Subcutaneous abdominal adipose tissue (tissue), 5 donors: ENCODE data around the gene MSH3.

Experiments
- H3K27ac ChIP-seq: one replicate; pipeline ENCODE4 v1.7.0; 2013; ENCODE audit warnings: low read depth, mild to moderate bottlenecking, inconsistent platforms, low read length, moderate library complexity
- H3K27me3 ChIP-seq, 5 donors: one replicate each; pipeline ENCODE4 v1.7.0; 2013; ENCODE audit warnings: low read length in 5 of 5, inconsistent platforms in 1 of 5; ENCODE audit not compliant: control insufficient read depth in 5 of 5, insufficient read depth in 4 of 5
- H3K36me3 ChIP-seq, 5 donors: one replicate each; pipeline ENCODE4 v1.7.0; 2013; ENCODE audit warnings: low read length in 5 of 5; ENCODE audit not compliant: control insufficient read depth in 5 of 5, insufficient read depth in 5 of 5
- H3K4me1 ChIP-seq, 5 donors: one replicate each; pipeline ENCODE4 v1.7.0; 2013; ENCODE audit warnings: low read length in 5 of 5, mild to moderate bottlenecking in 3 of 5, moderate library complexity in 1 of 5; ENCODE audit not compliant: control insufficient read depth in 5 of 5, insufficient read depth in 5 of 5
- H3K4me3 ChIP-seq, 5 donors: one replicate each; pipeline ENCODE4 v1.7.0; 2013; ENCODE audit warnings: low read length in 5 of 5, low read depth in 1 of 5
- H3K9ac ChIP-seq, 5 donors: one replicate each; pipeline ENCODE4 v1.7.0; 2013; ENCODE audit warnings: low read length in 5 of 5, mild to moderate bottlenecking in 4 of 5, moderate library complexity in 3 of 5
- H3K9me3 ChIP-seq, 5 donors: one replicate each; pipeline ENCODE4 v1.7.0; 2013; ENCODE audit warnings: low read length in 5 of 5; ENCODE audit not compliant: control insufficient read depth in 5 of 5
- donor health status: healthy.
- donor health status: healthy.
- donor health status: healthy.
- donor health status: healthy.
- donor health status: healthy.

MSH3 gene

DNA sequence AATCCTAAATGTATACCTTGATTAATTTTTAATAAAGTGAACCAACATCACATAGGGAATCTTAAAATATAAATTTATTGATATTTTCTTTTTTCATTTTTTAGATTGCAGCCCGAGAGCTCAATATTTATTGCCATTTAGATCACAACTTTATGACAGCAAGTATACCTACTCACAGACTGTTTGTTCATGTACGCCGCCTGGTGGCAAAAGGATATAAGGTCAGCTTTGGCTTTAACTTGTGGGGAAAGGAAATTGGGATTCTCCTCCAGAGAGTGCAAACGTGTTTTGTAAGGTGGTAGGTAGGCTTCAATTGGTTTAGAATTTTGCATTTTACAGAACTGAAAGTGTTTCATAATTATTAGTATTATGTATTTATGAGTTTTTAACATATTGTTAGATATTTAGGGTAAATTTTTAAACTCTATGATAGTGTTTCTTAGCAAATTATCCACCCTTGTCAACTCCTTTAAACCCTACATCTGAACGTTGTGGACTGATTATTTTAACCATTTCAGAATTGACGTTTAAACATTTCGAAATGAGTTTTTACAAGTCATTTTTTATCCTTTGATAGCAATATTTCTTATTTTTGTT is 17.8 kb downstream of the MSH3 start:
- Histone ChIP-seq H3K27me3 (no peaks in the 10 kb centered on the region), H3K9me3 (no peaks in the 10 kb centered on the region), H3K4me3 (no peak overlapping the region), H3K4me1 (peaks cover 0 to 30% (median 17%) of the 10 kb centered on the region in 5 donors), H3K36me3 (peaks cover 22 to 54% (median 33%) of the 10 kb centered on the region in 5 donors), H3K27ac (no peak overlapping the region), H3K9ac (no peak overlapping the region)

DNA sequence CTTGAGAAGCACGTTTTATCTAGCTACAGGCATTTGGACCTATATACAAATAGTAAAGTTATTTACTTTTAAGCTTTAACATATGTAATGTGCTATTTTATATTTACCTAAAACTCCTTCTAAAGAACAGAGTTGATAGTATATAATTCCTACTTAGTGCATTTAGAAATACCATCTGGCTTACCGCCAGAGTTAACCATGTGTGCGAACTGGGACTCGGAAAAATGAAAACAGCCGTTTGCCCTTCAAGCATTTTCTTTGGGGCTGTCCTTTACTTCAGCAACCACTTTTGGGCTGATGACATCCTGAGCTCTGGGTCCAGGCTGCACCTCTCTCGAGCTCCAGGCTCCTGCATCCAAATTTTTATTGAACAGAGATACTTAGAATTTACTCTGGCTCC is 22.3 kb downstream of the MSH3 start:
- H3K27me3 ChIP-seq, result no peaks in the 10 kb centered on the region
- peaks cover 0 to 2% (median 0%) of the 10 kb centered on the region in 5 donors for H3K4me1 ChIP-seq
- no peak overlapping the region for H3K9ac ChIP-seq
- H3K27ac ChIP-seq, result no peak overlapping the region
- peaks cover 27 to 54% (median 44%) of the 10 kb centered on the region in 5 donors for H3K36me3 ChIP-seq
- no peak overlapping the region for H3K4me3 ChIP-seq
- H3K9me3 ChIP-seq, result no peaks in the 10 kb centered on the region

DNA sequence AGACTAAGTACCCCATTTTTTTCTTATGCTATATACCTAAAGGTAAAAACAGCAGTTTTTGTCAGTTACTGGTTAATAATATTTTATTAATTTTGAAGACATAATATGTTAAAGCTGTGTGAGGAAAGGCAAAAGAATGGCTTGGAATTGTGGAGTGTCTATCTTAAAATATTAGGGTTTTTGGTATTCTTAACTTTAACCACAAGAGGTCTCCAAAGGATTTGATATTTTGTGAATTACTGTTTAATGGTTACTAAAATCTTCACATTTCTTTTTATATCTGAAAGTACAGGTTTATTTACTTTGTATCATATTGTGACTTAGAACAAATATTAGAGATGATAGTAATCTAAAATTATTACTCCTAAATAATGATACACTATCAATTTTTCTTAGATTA is 32.3 kb downstream of the MSH3 start:
- H3K4me3 ChIP-seq, result no peak overlapping the region
- H3K4me1 ChIP-seq, result peaks cover 0 to 3% (median 0%) of the 10 kb centered on the region in 5 donors
- H3K27me3 ChIP-seq, result no peaks in the 10 kb centered on the region
- H3K27ac ChIP-seq, result no peak overlapping the region
- no peak overlapping the region for H3K9ac ChIP-seq
- H3K9me3 ChIP-seq, result no peaks in the 10 kb centered on the region
- H3K36me3 ChIP-seq, result peaks cover 0 to 28% (median 0%) of the 10 kb centered on the region in 5 donors

DNA sequence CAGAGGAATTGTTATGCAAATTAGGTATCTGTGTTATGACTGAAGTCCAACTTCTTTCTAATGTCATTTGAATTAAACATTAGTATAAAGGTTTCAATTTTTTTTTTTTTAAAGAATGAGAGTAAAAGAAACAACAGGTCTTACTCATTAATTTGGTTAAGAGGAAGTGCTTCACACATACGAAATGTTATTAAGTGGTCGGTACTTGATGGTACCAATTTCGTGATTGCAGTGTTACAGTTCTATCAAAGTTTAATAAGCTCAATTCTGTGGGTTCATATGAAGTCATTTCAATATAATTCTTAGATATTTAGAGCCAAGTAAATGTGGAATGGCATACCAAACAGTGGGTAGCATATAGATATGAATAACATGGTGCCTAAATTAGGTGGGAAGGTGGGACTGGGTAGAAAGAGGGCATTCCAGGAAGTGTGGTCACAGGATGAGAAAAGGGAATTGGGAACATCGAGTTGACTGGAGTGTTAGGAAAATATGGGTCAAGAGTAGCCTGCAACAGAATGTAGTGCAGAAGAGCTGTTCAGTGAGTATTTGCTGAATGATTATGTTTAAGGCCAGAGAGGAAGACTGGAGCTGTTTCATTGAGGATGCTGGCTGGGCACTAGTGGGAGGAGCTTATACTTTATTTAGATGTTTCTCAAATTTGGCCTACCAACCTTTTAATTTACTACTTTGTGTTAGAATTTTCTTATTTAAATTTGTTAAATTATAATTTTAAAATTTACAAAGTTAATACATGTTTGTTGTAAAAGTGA is 34.4 kb downstream of the MSH3 start:
- peaks cover 0 to 20% (median 2%) of the 10 kb centered on the region in 5 donors for H3K36me3 ChIP-seq
- H3K4me3 ChIP-seq, result no peak overlapping the region
- H3K9me3 ChIP-seq, result no peaks in the 10 kb centered on the region
- H3K4me1 ChIP-seq, result peaks cover 0 to 3% (median 0%) of the 10 kb centered on the region in 5 donors
- H3K27me3 ChIP-seq, result no peaks in the 10 kb centered on the region
- no peak overlapping the region for H3K9ac ChIP-seq
- H3K27ac ChIP-seq, result no peak overlapping the region

DNA sequence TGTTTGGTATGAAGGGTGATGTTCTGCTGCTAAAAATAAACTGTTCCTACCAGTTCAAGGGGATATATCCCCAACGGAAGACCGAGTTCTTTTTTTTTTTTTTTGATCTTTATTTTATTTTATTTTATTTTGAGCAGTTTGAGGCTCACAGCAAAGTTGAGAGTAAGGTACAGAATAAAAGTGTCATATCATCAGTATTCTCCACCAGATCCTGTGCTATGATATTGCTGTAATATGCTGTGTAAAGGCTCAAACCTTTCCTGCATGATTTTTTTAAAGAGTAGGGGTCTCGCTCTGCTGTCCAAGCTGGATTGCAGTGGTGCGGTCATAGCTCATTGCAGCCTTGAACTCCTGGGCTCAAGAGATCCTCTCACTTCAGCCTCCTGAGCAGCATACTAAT is 35.2 kb downstream of the MSH3 start:
- no peak overlapping the region for H3K4me3 ChIP-seq
- H3K9me3 ChIP-seq, result no peaks in the 10 kb centered on the region
- no peak overlapping the region for H3K27ac ChIP-seq
- no peaks in the 10 kb centered on the region for H3K27me3 ChIP-seq
- peaks cover 0 to 16% (median 3%) of the 10 kb centered on the region in 5 donors for H3K36me3 ChIP-seq
- peaks cover 0 to 3% (median 0%) of the 10 kb centered on the region in 5 donors for H3K4me1 ChIP-seq
- H3K9ac ChIP-seq, result no peak overlapping the region

GRCh38 chr5:80695666-80696065 is 41.2 kb downstream of the MSH3 start:
- H3K9me3 ChIP-seq, result no peaks in the 10 kb centered on the region
- no peak overlapping the region for H3K27ac ChIP-seq
- no peak overlapping the region for H3K4me3 ChIP-seq
- H3K4me1 ChIP-seq, result no peaks in the 10 kb centered on the region
- no peak overlapping the region for H3K9ac ChIP-seq
- peaks cover 2 to 21% (median 9%) of the 10 kb centered on the region in 5 donors for H3K36me3 ChIP-seq
- no peaks in the 10 kb centered on the region for H3K27me3 ChIP-seq

DNA sequence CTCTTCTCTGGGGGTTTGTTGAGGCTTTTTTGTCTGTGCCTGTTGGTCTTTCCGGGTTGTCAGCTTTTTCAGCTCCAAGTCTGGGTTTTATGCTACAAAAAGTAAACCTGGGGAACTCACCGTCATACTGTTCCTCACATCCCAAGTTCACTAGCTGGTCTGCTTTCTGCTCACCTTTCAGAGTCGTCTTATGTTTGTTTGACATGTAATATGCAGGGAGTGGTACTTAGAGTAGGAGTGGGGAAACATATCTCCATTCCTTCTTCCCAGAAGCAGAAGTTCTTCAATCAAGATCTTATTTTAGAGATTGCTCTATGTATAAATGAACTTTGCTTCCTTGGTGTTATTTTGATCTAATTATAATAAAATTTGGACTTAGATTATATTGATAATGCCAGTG is 42.0 kb downstream of the MSH3 start:
- H3K4me1 ChIP-seq, result no peaks in the 10 kb centered on the region

DNA sequence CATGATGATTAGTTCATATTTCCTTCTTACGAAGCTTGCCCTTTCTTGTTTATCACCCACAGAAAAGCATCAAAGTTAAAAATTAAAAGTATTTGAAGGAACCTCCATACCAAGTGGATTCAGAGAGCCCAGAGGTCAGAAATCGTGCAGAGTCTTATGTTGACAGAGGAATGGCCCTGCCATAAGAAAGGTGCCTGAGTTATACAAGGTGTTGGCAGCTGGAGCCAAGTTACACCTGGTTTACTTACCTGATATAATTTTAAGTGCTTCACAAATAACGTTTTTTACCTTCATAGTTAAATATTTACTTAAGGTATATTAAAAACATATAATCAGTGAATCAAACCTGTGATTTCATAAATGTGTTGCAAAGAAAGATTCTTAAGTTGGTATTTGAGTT is 42.6 kb downstream of the MSH3 start:
- Histone ChIP-seq H3K27me3 (no peaks in the 10 kb centered on the region), H3K27ac (no peak overlapping the region), H3K4me1 (no peaks in the 10 kb centered on the region), H3K4me3 (no peak overlapping the region), H3K9ac (no peak overlapping the region), H3K36me3 (peaks cover 6 to 26% (median 11%) of the 10 kb centered on the region in 5 donors), H3K9me3 (no peaks in the 10 kb centered on the region)

More for the DNA sequence above, 42.0 kb downstream of the MSH3 start:
- Histone ChIP-seq H3K27ac (no peak overlapping the region), H3K36me3 (peaks cover 5 to 25% (median 9%) of the 10 kb centered on the region in 5 donors), H3K4me3 (no peak overlapping the region), H3K9me3 (no peaks in the 10 kb centered on the region), H3K27me3 (no peaks in the 10 kb centered on the region), H3K9ac (no peak overlapping the region)

DNA sequence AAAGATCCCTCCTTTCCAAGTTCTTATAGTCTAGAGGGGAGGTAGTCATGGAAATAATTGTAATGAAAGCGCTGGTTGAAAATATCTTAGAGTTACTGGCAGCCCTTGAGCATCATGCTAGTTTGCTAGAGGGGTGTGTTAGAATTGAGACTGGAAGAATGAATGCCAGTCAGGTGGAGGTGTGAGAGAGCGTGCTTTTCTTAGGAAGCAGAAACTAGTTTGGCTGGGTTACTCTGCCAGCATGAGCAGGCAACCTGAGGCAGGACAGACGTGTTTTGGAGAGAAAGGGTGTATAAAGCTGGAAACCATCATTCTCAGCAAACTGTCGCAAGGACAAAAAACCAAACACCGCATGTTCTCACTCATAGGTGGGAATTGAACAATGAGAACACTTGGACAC is 43.9 kb downstream of the MSH3 start:
- Histone ChIP-seq H3K9me3 (no peaks in the 10 kb centered on the region), H3K27ac (no peak overlapping the region), H3K27me3 (no peaks in the 10 kb centered on the region), H3K4me3 (no peak overlapping the region), H3K4me1 (peaks cover 0 to under 1% (median 0%) of the 10 kb centered on the region in 5 donors), H3K36me3 (peaks cover 9 to 29% (median 12%) of the 10 kb centered on the region in 5 donors), H3K9ac (no peak overlapping the region)

- no peak overlapping the region for H3K9ac ChIP-seq
- peaks cover 0 to 7% (median 0%) of the 10 kb centered on the region in 5 donors for H3K4me1 ChIP-seq
- H3K9me3 ChIP-seq, result no peaks in the 10 kb centered on the region
- no peak overlapping the region for H3K4me3 ChIP-seq
- peaks cover 9 to 37% (median 14%) of the 10 kb centered on the region in 5 donors for H3K36me3 ChIP-seq
- H3K27me3 ChIP-seq, result no peaks in the 10 kb centered on the region
- H3K27ac ChIP-seq, result no peak overlapping the region
Measured at GRCh38 chr5:80701597-80701996, 47.1 kb downstream of the MSH3 start.
